ENCODE data around the gene DUSP28.
A peak's percentile ranks its signal among the peaks of the same experiment; 100 is the strongest.

- TF ChIP-seq RAD21 (IDR thresholded peaks at IDR 0.05), result peak in 1 of 2 donors; percentile 42
- TF ChIP-seq TAF1 (conservative IDR thresholded peaks at IDR 0.05), result peak; percentile 44
- TF ChIP-seq YY1 (IDR thresholded peaks at IDR 0.05), result peak; percentile 72
- TF ChIP-seq, protein P1, sequence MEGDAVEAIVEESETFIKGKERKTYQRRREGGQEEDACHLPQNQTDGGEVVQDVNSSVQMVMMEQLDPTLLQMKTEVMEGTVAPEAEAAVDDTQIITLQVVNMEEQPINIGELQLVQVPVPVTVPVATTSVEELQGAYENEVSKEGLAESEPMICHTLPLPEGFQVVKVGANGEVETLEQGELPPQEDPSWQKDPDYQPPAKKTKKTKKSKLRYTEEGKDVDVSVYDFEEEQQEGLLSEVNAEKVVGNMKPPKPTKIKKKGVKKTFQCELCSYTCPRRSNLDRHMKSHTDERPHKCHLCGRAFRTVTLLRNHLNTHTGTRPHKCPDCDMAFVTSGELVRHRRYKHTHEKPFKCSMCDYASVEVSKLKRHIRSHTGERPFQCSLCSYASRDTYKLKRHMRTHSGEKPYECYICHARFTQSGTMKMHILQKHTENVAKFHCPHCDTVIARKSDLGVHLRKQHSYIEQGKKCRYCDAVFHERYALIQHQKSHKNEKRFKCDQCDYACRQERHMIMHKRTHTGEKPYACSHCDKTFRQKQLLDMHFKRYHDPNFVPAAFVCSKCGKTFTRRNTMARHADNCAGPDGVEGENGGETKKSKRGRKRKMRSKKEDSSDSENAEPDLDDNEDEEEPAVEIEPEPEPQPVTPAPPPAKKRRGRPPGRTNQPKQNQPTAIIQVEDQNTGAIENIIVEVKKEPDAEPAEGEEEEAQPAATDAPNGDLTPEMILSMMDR (IDR thresholded peaks at IDR 0.05; ENCODE audit: low read depth, low read length, missing input control), result no peak
Observed at GRCh38 chr2:240586198-240586918, 26.2 kb downstream of the DUSP28 start, which contains the start of gene CAPN10.
